CD4-positive, alpha-beta T cell (primary cell): ENCODE results near the gene RPTOR. TPM values are rescaled to one million over a fixed set of nuclear protein-coding genes. Genes with fewer than 3 reads are reported as not detected.
A peak's percentile ranks its signal among the peaks of the same experiment; 100 is the strongest.

Experiments
- ATAC-seq: fragments of 200-7000 bp; cut with Tn5 transposase; one replicate; pipeline ENCODE4 v1.10.0; 2022; ENCODE audit warnings: mild to moderate bottlenecking; ENCODE audit not compliant: poor library complexity
- CTCF ChIA-PET: fragments of 350-600 bp; sonication (Branson Sonifier 250); formaldehyde crosslinking; loops from one replicate; lab custom pipeline; 2021; ENCODE audit warnings: antibody characterized with exemption, inconsistent platforms; lab: Charles Lee
- POLR2A ChIA-PET: fragments of 350-600 bp; sonication (Branson Sonifier 250); formaldehyde crosslinking; loops from one replicate; lab custom pipeline; 2021; ENCODE audit warnings: antibody characterized with exemption, inconsistent platforms; lab: Charles Lee
- DNase-seq, 14 experiments: peaks; one replicate each; pipeline ENCODE4 v3.0.0-alpha.2; 2013 to 2020; ENCODE audit warnings: mixed read lengths in 2 of 14
- H3K27ac ChIP-seq, 2 donors: one replicate each; pipeline versions ENCODE4 v1.5.1 to v1.7.0; 2013; ENCODE audit warnings: low read length in 2 of 2, low read depth in 1 of 2, mild to moderate bottlenecking in 1 of 2
- H3K27me3 ChIP-seq, 2 experiments: 1 replicate in 1 of 2; 2 replicates in 1 of 2; pipeline versions ENCODE4 v1.6.1 to v1.7.0; 2013; ENCODE audit warnings: low read length in 2 of 2, control low read depth in 1 of 2, mild to moderate bottlenecking in 1 of 2, moderate library complexity in 1 of 2; ENCODE audit not compliant: insufficient read depth in 2 of 2, control insufficient read depth in 1 of 2
- H3K36me3 ChIP-seq: one replicate; pipeline ENCODE4 v1.6.1; 2013; ENCODE audit warnings: low read length, control low read depth; ENCODE audit not compliant: insufficient read depth
- H3K4me1 ChIP-seq: one replicate; pipeline ENCODE4 v1.6.1; 2013; ENCODE audit warnings: low read length, control low read depth; ENCODE audit not compliant: insufficient read depth
- H3K4me3 ChIP-seq: one replicate; pipeline ENCODE4 v1.5.1; 2013; ENCODE audit warnings: mild to moderate bottlenecking, low read length, moderate library complexity
- H3K9me3 ChIP-seq, 2 experiments: 1 replicate in 1 of 2; 2 replicates in 1 of 2; pipeline versions ENCODE4 v1.6.1 to v1.7.0; 2013; ENCODE audit warnings: low read length in 2 of 2, mild to moderate bottlenecking in 2 of 2, control low read depth in 1 of 2, moderate library complexity in 1 of 2; ENCODE audit not compliant: control insufficient read depth in 1 of 2, insufficient read depth in 1 of 2
- H3K27ac Mint-ChIP-seq: one replicate; pipeline ENCODE4 v1.8.0; 2020; ENCODE audit warnings: mixed read lengths
- H3K27me3 Mint-ChIP-seq: one replicate; pipeline ENCODE4 v1.8.0; 2021; ENCODE audit warnings: mixed read lengths
- H3K36me3 Mint-ChIP-seq: one replicate; pipeline ENCODE4 v1.8.0; 2021; ENCODE audit warnings: low read depth, mixed read lengths
- H3K4me1 Mint-ChIP-seq: one replicate; pipeline ENCODE4 v1.8.0; 2021; ENCODE audit warnings: low read depth, mixed read lengths
- H3K4me3 Mint-ChIP-seq: one replicate; pipeline ENCODE4 v1.8.0; 2020; ENCODE audit warnings: mild to moderate bottlenecking, mixed read lengths
- H3K9me3 Mint-ChIP-seq: one replicate; pipeline ENCODE4 v1.8.0; 2020; ENCODE audit warnings: mixed read lengths
- intact Hi-C, 2 experiments: fragments of 100-400 bp; cut with DNase I in 1 of 2; cut with micrococcal nuclease in 1 of 2; formaldehyde crosslinking; loops; one replicate each; pipeline versions ENCODE4 v1.15.1 to v1.9.0; 2023 to 2025; cut with DNase I, micrococcal nuclease
- total RNA-seq, 174 experiments: library from RNA in 2 of 174; stranded (reverse) in 2 of 174; gene quantifications; one replicate each; pipeline ENCODE4 v1.2.3 and lab custom pipeline; 2021 to 2026
- TF ChIP-seq, protein P1 (sequence below): fragments of 200-600 bp; IDR thresholded peaks from one replicate; pipeline ENCODE4 v1.8.0; 2022; ENCODE audit warnings: antibody characterized with exemption, mild to moderate bottlenecking

The RPTOR gene
- total RNA-seq, 2 experiments from 2014 or later: 45.0 to 47.1 TPM

DNA sequence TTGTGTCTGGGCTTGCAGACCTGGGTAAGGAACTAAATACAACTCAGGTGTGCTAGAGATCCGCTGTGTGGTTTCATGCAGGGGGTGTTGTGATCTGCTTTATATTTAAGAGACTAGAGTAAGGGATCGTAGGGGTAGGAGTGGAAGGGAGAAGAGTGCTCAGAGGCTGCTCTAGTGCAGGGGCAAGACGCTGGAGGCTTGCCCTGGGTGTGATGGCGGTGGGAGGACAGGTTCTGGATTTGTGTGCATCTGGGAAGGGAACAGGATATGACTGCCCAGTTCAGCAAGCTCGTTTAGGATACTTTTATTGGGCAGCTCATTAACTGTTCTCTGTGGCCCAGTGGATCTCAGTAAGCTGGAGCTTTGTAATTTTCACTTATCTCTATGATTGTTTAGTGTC, 47.6 kb downstream of the RPTOR start:
- POLR2A ChIA-PET: no interaction called here
- ATAC-seq: no peak

DNA sequence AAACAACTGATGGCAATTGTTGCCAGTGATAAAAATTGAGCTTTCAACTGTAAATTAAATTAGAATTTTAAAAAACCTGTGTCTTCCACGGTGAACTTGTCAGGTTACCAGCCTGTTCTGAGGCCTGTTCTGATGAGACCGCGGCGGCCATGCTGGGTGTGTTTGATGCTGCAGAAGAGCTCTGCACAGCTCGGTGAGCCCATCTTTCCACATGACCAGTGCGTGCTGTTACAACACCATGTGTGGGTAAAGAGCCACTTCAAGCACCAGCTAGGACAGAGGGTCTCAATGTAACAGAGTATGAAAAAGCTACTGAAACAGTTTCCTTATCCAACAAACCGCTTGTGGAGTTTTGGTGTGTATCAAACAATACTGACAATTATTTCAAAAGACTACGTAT, 48.5 kb downstream of the RPTOR start:
- no peaks in the 10 kb centered on the region for H3K9me3 ChIP-seq
- DNase-seq: no peak
- H3K36me3 Mint-ChIP-seq: peaks cover 6% of the 10 kb centered on the region
- no peak for ATAC-seq
- intact Hi-C loops: no loop called here
- H3K4me1 ChIP-seq: peaks cover 3% of the 10 kb centered on the region
- no peak overlapping the region for H3K27ac ChIP-seq
- H3K4me3 ChIP-seq: no peak overlapping the region
- no peaks in the 10 kb centered on the region for H3K9me3 Mint-ChIP-seq
- CTCF ChIA-PET: interaction anchor here (1.4 kb wide), 1 partner anchor 18 kb away, joined by 3 read pairs; no protein-coding TSS in a partner anchor
- H3K27me3 Mint-ChIP-seq: no peaks in the 10 kb centered on the region
- H3K27ac Mint-ChIP-seq: no peak overlapping the region
- POLR2A ChIA-PET: interaction anchor here (0.7 kb wide), 1 partner anchor 595 kb away, joined by 3 read pairs; no protein-coding TSS in a partner anchor
- TF ChIP-seq, protein P1, sequence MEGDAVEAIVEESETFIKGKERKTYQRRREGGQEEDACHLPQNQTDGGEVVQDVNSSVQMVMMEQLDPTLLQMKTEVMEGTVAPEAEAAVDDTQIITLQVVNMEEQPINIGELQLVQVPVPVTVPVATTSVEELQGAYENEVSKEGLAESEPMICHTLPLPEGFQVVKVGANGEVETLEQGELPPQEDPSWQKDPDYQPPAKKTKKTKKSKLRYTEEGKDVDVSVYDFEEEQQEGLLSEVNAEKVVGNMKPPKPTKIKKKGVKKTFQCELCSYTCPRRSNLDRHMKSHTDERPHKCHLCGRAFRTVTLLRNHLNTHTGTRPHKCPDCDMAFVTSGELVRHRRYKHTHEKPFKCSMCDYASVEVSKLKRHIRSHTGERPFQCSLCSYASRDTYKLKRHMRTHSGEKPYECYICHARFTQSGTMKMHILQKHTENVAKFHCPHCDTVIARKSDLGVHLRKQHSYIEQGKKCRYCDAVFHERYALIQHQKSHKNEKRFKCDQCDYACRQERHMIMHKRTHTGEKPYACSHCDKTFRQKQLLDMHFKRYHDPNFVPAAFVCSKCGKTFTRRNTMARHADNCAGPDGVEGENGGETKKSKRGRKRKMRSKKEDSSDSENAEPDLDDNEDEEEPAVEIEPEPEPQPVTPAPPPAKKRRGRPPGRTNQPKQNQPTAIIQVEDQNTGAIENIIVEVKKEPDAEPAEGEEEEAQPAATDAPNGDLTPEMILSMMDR: no peak
- no peak overlapping the region for H3K4me3 Mint-ChIP-seq
- no peaks in the 10 kb centered on the region for H3K27me3 ChIP-seq
- H3K4me1 Mint-ChIP-seq: peaks cover 72% of the 10 kb centered on the region
- H3K36me3 ChIP-seq: no peaks in the 10 kb centered on the region

More for the DNA sequence above, 47.6 kb downstream of the RPTOR start:
- no peaks in the 10 kb centered on the region for H3K27me3 ChIP-seq
- H3K27ac Mint-ChIP-seq: peak overlapping the region; percentile 68
- CTCF ChIA-PET: interaction anchor here (1.3 kb wide), 1 partner anchor 17 kb away, joined by 4 read pairs; no protein-coding TSS in a partner anchor
- no peak overlapping the region for H3K4me3 Mint-ChIP-seq
- DNase-seq: no peak
- H3K27ac ChIP-seq: no peak overlapping the region
- no peaks in the 10 kb centered on the region for H3K9me3 Mint-ChIP-seq
- H3K4me1 ChIP-seq: peaks cover 3% of the 10 kb centered on the region
- H3K9me3 ChIP-seq: no peaks in the 10 kb centered on the region
- no peaks in the 10 kb centered on the region for H3K27me3 Mint-ChIP-seq
- H3K4me1 Mint-ChIP-seq: peaks cover 68% of the 10 kb centered on the region
- intact Hi-C loops: no loop called here
- peaks cover 6% of the 10 kb centered on the region for H3K36me3 Mint-ChIP-seq
- TF ChIP-seq, protein P1: no peak
- no peaks in the 10 kb centered on the region for H3K36me3 ChIP-seq
- no peak overlapping the region for H3K4me3 ChIP-seq

GRCh38 chr17:80594431-80595269, 50.0 kb downstream of the RPTOR start:
- Histone ChIP-seq H3K36me3 (no peaks in the 10 kb centered on the region), H3K9me3 (no peaks in the 10 kb centered on the region), H3K27me3 (no peaks in the 10 kb centered on the region), H3K4me3 (no peak overlapping the region), H3K4me1 (peaks cover 11% of the 10 kb centered on the region), H3K27ac (no peak overlapping the region)
- ATAC-seq (no peak), DNase-seq (no peak)
- Mint-ChIP-seq H3K27ac (peak overlapping the region; percentile 3), H3K27me3 (no peaks in the 10 kb centered on the region), H3K9me3 (no peaks in the 10 kb centered on the region), H3K4me1 (peaks cover 76% of the 10 kb centered on the region), H3K4me3 (no peak overlapping the region), H3K36me3 (peaks cover 6% of the 10 kb centered on the region)
- ChIA-PET POLR2A (no interaction called here), CTCF (no interaction called here)
- intact Hi-C loops: no loop called here
- TF ChIP-seq, protein P1: no peak
